GM18519 (cell line): ENCODE measurements around the gene TIMELESS.
"Not testable (repeated sequence)": the region's sequence is repeated elsewhere in the genome, so short reads cannot be mapped to it uniquely, and the experiment has no call there.

Experiments
- ATAC-seq: cut with Tn5 transposase; IDR thresholded peaks from one replicate; pipeline ENCODE4 v1.9.1; 2021; ENCODE audit warnings: mild to moderate bottlenecking, moderate library complexity; ENCODE audit not compliant: unreplicated experiment, low FRiP score

TIMELESS gene, protein sequence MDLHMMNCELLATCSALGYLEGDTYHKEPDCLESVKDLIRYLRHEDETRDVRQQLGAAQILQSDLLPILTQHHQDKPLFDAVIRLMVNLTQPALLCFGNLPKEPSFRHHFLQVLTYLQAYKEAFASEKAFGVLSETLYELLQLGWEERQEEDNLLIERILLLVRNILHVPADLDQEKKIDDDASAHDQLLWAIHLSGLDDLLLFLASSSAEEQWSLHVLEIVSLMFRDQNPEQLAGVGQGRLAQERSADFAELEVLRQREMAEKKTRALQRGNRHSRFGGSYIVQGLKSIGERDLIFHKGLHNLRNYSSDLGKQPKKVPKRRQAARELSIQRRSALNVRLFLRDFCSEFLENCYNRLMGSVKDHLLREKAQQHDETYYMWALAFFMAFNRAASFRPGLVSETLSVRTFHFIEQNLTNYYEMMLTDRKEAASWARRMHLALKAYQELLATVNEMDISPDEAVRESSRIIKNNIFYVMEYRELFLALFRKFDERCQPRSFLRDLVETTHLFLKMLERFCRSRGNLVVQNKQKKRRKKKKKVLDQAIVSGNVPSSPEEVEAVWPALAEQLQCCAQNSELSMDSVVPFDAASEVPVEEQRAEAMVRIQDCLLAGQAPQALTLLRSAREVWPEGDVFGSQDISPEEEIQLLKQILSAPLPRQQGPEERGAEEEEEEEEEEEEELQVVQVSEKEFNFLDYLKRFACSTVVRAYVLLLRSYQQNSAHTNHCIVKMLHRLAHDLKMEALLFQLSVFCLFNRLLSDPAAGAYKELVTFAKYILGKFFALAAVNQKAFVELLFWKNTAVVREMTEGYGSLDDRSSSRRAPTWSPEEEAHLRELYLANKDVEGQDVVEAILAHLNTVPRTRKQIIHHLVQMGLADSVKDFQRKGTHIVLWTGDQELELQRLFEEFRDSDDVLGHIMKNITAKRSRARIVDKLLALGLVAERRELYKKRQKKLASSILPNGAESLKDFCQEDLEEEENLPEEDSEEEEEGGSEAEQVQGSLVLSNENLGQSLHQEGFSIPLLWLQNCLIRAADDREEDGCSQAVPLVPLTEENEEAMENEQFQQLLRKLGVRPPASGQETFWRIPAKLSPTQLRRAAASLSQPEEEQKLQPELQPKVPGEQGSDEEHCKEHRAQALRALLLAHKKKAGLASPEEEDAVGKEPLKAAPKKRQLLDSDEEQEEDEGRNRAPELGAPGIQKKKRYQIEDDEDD

GRCh38 chr12:56448860-56449621, at the start of gene TIMELESS:
Gene TIMELESS (minus strand): TSS chr12:56449426. CDS start chr12:56434170, 15,256 bp downstream.
- peak; percentile 73 for ATAC-seq

GRCh38 chr12:56498126-56498902, 49.1 kb upstream of the TIMELESS start:
- not testable (repeated sequence) for ATAC-seq

GRCh38 chr12:56496704-56497103, 47.5 kb upstream of the TIMELESS start:
- ATAC-seq, result not testable (repeated sequence)

DNA sequence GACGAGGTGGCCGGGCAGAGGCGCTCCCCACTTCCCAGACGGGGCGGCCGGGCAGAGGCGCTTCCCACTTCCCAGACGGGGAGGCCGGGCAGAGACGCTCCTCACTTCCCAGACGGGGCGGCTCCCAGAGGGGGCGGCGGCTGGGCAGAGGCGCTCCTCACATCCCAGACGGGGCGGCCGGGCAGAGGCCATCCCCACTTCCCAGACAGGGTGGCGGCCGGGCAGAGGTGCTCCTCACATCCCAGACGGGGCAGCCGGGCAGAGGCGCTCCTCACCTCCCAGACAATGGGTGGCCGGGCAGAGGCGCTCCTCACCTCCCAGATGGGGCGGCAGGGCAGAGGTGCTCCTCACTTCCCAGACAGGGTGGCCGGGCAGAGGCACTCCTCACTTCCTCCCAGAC, 45.3 kb upstream of the TIMELESS start:
- ATAC-seq, result not testable (repeated sequence)

GRCh38 chr12:56494106-56494415, 44.8 kb upstream of the TIMELESS start:
- not testable (repeated sequence) for ATAC-seq

DNA sequence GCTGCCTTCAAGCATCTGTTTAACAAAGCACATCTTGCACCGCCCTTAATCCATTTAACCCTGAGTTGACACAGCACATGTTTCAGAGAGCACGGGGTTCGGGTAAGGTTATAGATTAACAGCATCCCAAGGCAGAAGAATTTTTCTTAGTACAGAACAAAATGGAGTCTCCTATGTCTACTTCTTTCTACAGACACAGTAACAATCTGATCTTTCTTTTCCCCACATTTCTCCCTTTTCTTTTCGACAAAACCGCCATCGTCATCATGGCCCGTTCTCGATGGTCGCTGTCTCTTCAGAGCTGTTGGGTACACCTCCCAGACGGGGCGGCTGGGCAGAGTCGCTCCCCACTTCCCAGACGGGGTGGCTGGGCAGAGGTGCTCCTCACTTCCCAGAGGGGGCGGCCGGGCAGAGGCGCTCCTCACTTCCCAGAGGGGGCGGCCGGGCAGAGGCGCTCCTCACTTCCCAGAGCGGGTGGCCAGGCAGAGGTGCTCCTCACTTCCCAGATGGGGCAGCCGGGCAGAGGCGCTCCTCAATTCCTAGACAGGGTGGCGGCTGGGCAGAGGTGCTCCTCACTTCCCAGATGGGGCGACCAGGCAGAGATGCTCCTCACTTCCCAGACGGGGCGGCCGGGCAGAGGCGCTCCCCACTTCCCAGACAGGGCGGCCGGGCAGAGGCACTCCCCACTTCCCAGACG, 44.3 kb upstream of the TIMELESS start:
- not testable (repeated sequence) for ATAC-seq

DNA sequence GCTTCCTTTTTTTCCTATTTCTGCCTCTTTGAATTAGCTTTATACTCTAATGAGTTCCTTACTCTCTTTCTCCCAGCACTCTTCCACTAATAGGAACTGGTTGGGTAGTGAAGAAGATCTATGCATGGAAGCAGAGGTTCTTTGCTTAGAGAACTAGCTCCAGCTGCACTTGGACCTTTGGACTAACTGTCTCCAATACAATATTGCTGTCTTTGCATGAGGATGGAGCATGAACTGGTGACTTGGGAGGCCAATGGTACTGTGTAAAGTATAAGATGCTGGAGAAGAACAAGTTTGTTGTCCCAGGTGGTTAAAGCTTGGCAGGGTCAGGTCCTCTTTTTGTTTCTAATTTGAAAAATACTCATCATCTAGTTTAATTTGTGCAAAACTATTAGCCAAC, 41.1 kb upstream of the TIMELESS start:
- no peak for ATAC-seq

DNA sequence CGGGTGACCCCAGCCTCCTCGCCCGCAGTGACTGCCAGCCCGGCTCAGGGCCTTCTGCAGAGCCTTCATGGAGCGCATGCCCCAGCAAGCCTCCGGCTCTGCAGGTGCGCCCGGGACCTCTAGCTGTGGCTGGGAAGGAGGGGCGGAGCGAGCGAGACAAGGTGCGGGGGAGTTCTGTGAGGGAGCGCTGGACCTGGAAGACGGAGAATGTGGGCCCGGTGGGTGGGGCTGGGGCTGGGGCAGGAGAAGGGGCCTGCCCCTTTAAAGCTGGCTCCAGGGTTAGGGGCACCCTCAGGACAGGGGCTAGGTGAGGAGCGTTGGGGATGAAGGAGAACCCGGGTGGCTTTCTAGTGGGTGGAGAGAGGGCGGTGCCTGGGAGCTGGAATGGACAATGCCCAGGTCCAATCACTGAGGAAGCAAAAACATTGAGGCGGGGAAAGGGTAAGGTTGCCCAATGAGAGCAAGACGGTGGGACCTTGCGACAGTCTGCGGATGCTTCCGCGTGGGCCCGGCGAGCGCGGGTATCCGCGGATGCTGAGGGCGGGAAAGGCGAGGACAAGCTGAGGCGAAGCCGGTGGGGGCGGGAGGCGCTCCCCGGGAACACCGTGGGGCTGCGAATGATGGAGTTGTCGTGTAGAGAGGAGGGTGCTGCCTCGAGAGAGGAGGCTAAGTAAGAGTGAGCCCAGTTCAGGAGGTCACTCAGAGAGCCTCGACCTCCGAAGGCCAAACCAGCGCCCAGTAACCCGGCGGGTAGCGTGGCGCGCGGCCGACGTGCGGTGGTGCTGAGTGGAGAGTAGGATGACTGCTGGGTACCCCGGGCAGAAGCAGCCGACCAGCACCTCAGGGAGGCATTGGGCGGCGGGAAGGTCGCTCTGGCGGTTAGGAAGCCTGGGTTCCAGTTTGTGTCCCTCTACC, 39.1 kb upstream of the TIMELESS start, which contains the start of gene GLS2:
Gene GLS2, minus strand, starts transcription at position 121 of the 915 bp plus-strand sequence. Its CDS starts 43 bp downstream, at position 78.
- no peak for ATAC-seq

GRCh38 chr12:56487448-56488040, 38.3 kb upstream of the TIMELESS start:
- no peak for ATAC-seq

- no peak for ATAC-seq
Observed at GRCh38 chr12:56486694-56487093, 37.5 kb upstream of the TIMELESS start.

- no peak for ATAC-seq
Observed at GRCh38 chr12:56484566-56484965, 35.3 kb upstream of the TIMELESS start.

- no peak for ATAC-seq
Observed at GRCh38 chr12:56479625-56480024, 30.4 kb upstream of the TIMELESS start.

DNA sequence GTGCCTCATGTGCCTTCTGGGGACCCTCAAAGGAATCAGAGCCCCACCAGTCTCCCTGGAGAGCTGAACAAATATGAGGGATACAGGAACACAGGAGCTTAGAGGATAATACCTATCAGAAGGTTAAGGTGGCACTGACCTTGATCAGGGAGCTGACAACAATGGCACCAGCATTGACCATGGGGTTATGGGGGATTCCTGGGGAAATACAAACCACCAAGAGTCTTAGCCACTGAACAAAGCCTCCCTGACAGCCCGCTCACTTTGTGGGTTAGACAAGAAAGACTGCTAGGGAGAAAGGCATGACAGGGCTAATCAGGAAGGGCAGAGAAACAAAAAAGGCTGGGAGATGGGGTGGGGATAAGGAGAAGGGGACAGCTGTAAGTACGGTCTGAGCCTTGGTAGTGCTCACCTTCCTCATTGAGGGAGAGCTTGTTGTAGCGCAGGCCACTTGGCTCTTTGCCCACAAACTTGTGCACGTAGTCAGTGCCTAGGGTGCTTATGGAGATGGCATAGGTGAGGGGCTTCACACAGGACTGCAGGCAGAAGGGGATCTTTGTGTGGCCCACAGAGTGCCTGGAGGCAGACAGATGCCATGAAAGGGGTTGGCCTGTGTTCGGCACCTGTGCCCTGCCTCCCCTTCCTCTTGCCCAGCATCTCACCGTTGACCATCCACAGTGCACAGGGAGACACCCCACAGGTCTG, 28.4 kb upstream of the TIMELESS start:
- no peak for ATAC-seq

GRCh38 chr12:56476972-56477432, 27.8 kb upstream of the TIMELESS start:
- ATAC-seq, result no peak

- ATAC-seq, result no peak
Observed at GRCh38 chr12:56476143-56476542, 26.9 kb upstream of the TIMELESS start.

GRCh38 chr12:56474389-56474788, 25.2 kb upstream of the TIMELESS start:
- no peak for ATAC-seq
